ENCODE data around the gene TYMP.
A peak's percentile ranks its signal among the peaks of the same experiment; 100 is the strongest.

Gene TYMP

GRCh38 chr22:50507421-50507990, 22.3 kb downstream of the TYMP start, which contains the start of gene LMF2:
TSS of gene LMF2 (minus strand) at chr22:50507702. CDS start at chr22:50507675, 27 bp downstream.
- Histone ChIP-seq H3K4me1 (ENCODE audit: control insufficient read depth, insufficient read depth, low read length) (peaks cover 8% of the 10 kb centered on the region), H3K27ac (ENCODE audit: extremely low read depth, low read depth, low read length) (peak within 1 kb of the TSS; percentile 97), H3K4me3 (ENCODE audit: low read depth, low read length) (peak within 1 kb of the TSS; percentile 100), H3K36me3 (ENCODE audit: control insufficient read depth in 2 of 2, insufficient read depth in 1 of 2, low read length in 2 of 2) (peaks cover 2 to 42% of the 10 kb centered on the region in 2 experiments; a peak in 2 of 3 replicates), H3K9me3 (ENCODE audit: control insufficient read depth, insufficient read depth, low read depth, low read length) (no peaks in the 10 kb centered on the region)
- ChIA-PET CTCF (interaction anchor here (0.6 to 3.8 kb wide), 6 partner anchors 9 to 165 kb away, joined by 3 to 32 read pairs (median 8); partner anchors contain the start of genes SCO2 and SYCE3), POLR2A (interaction anchor here (0.5 to 6.0 kb wide), 27 partner anchors 9 to 264 kb away, joined by 3 to 189 read pairs (median 5); partner anchors contain the start of genes ARSA, CHKB, HDAC10 and KLHDC7B)
- TF ChIP-seq CTCF (tag by site-specific recombination; IDR thresholded peaks at IDR 0.05): peak; percentile 36; the same call in 1 of the 2 replicates
- TF ChIP-seq ZNF610 (tag by site-specific recombination; IDR thresholded peaks at IDR 0.05; ENCODE audit: borderline replicate concordance): peak; percentile 56; the same call in 1 of the 2 replicates
- TF ChIP-seq ZNF488 (tag by site-specific recombination; IDR thresholded peaks at IDR 0.05): no peak
- no peak for TF ChIP-seq ZNF514 (tag by site-specific recombination; IDR thresholded peaks at IDR 0.05)
- no peak for TF ChIP-seq ZNF645 (tag by site-specific recombination; IDR thresholded peaks at IDR 0.05)
- no peak for TF ChIP-seq ZNF274 (IDR thresholded peaks at IDR 0.05; ENCODE audit: low read length)
- no peak for TF ChIP-seq ZNF274 (tag by site-specific recombination; IDR thresholded peaks at IDR 0.05; ENCODE audit: borderline replicate concordance)
- TF ChIP-seq ZNF239 (tag by site-specific recombination; IDR thresholded peaks at IDR 0.05): no peak
- TF ChIP-seq HOXC10 (CRISPR knock-in tag; IDR thresholded peaks at IDR 0.05): peak; percentile 81; the same call in 1 of the 2 replicates
- TF ChIP-seq GLIS2 (tag by site-specific recombination; IDR thresholded peaks at IDR 0.05): peak; percentile 85
- TF ChIP-seq ZNF155 (tag by site-specific recombination; IDR thresholded peaks at IDR 0.05): no peak
- TF ChIP-seq KLF1 (tag by site-specific recombination; IDR thresholded peaks at IDR 0.05): peak; percentile 63
- peak; percentile 48; the same call in 1 of the 2 replicates for TF ChIP-seq ZNF561 (tag by site-specific recombination; IDR thresholded peaks at IDR 0.05; ENCODE audit: borderline replicate concordance)
- peak; percentile 31; the same call in 1 of the 2 replicates for TF ChIP-seq ZFHX2 (tag by site-specific recombination; conservative IDR thresholded peaks at IDR 0.05)
- peak; percentile 27 for TF ChIP-seq ZNF398 (tag by site-specific recombination; IDR thresholded peaks at IDR 0.05)
- peak; percentile 56; the same call in 1 of the 2 replicates for TF ChIP-seq OVOL3 (tag by site-specific recombination; IDR thresholded peaks at IDR 0.05)
- TF ChIP-seq ZNF621 (tag by site-specific recombination; IDR thresholded peaks at IDR 0.05): no peak
- no peak; the same call in 1 of the 2 replicates for TF ChIP-seq ZNF394 (tag by site-specific recombination; IDR thresholded peaks at IDR 0.05; ENCODE audit: borderline replicate concordance)
- no peak for TF ChIP-seq ATF2 (tag by site-specific recombination; IDR thresholded peaks at IDR 0.05; ENCODE audit: low read depth)
- TF ChIP-seq ZNF623 (tag by site-specific recombination; IDR thresholded peaks at IDR 0.05): no peak
- TF ChIP-seq ZXDB (tag by site-specific recombination; IDR thresholded peaks at IDR 0.05): peak; percentile 62
- 0 out of 2 replicates have a peak, but pooled peaks have one; percentile 42 for TF ChIP-seq ZNF24 (tag by site-specific recombination; IDR thresholded peaks at IDR 0.05)
- no peak for TF ChIP-seq SETDB1 (IDR thresholded peaks at IDR 0.05; ENCODE audit: insufficient read length, low read length)
- TF ChIP-seq ZNF335 (tag by site-specific recombination; conservative IDR thresholded peaks at IDR 0.05): no peak; the same call in 1 of the 2 replicates
- TF ChIP-seq ZBTB20 (tag by site-specific recombination; IDR thresholded peaks at IDR 0.05): peak; percentile 24; the same call in 1 of the 2 replicates
- peak; percentile 77; the same call in 1 of the 2 replicates for TF ChIP-seq KLF8 (tag by site-specific recombination; IDR thresholded peaks at IDR 0.05)
- no peak for TF ChIP-seq ZNF157 (tag by site-specific recombination; IDR thresholded peaks at IDR 0.05)
- peak; percentile 73 for TF ChIP-seq YY1 (tag by site-specific recombination; IDR thresholded peaks at IDR 0.05)
- TF ChIP-seq KLF9 (tag by site-specific recombination; IDR thresholded peaks at IDR 0.05; ENCODE audit: low read depth): peak; percentile 63; the same call in 1 of the 2 replicates
- 0 out of 2 replicates have a peak, but pooled peaks have one; percentile 29 for TF ChIP-seq EGR2 (tag by site-specific recombination; IDR thresholded peaks at IDR 0.05; ENCODE audit: low read depth)
- TF ChIP-seq ZNF654 (tag by site-specific recombination; IDR thresholded peaks at IDR 0.05; ENCODE audit: low read depth): no peak
- TF ChIP-seq YY2 (tag by site-specific recombination; IDR thresholded peaks at IDR 0.05): 0 out of 2 replicates have a peak, but pooled peaks have one; percentile 50
